NCI-H1436 (cell line): Measurements from ENCODE around the gene ASB5.
A peak's percentile ranks its signal among the peaks of the same experiment; 100 is the strongest.
"Not testable (repeated sequence)": the region's sequence is repeated elsewhere in the genome, so short reads cannot be mapped to it uniquely, and the experiment has no call there.

Experiments used
- DNase-seq: peaks from one replicate; lab custom pipeline; 2025; lab: John Stamatoyannopoulos, UW

The ASB5 gene

DNA sequence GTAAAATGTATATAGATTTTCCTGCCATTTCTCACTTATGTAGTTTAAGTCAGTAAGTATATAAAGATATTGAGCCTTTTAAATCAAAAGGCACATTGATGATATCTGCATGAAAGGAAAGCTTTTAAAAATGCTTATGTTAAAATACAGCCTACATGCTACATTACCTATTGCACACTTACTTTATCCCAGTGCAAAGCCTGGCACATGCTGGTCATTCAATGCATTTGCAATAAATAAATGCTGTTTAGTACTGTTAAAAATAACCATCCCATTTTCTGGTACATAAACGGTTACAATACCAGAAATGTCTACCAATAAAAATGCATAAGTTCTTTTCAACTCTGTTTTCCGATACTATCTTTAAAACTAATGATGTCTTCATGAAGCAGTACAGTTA is 51.5 kb downstream of the ASB5 start:
- DNase-seq: no peak

DNA sequence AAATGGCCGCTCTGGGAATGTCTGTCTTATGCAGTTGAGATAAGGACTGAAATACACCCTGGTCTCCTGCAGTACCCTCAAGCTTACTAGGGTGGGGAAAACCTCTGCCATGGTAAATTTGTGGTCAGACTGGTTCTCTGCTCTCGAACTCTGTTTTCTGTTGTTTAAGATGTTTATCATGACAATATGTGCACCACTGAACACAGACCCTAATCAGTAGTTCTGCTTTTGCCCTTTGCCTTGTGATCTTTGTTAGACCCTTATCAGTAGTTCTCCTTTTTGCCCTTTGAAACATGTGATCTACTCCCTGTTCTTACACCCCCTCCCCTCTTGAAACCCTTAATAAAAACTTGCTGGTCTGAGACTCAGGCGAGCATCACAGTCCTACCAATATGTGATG is 56.7 kb downstream of the ASB5 start:
- not testable (repeated sequence) for DNase-seq

DNA sequence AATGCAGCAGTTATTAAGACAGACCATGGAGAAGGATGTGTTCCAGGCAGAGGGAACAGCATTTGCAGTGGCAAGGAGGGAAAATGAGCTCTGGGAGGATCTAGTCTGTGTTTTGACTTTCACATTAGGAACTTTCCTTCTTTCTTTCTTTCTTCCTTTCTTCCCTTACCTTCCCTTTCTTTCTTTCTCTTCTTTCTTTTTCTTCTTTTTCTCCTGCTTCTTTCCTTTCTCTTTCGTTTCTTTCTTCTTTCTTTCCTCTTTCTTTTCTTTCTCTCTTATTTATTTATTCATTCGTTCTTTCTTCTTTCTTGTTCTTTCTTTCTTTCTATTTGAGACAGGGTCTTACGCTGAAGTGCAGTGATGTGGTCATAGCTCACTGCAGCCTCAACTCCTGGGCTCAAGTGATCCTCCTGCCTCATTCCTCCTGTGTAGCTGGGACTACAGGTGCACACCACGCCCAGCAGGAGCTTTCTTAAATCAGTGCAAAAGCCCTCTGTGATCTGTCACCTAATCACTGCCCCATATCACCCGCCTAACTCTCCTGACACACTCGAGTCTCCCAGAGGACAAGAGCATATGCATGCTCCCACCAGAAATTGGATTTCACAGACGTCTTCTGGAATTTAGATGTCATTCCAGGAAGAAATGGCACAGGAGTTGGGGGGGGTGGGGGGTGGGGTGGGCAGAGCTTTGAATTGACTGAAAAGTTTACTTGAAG is 58.3 kb downstream of the ASB5 start:
- no peak for DNase-seq

DNA sequence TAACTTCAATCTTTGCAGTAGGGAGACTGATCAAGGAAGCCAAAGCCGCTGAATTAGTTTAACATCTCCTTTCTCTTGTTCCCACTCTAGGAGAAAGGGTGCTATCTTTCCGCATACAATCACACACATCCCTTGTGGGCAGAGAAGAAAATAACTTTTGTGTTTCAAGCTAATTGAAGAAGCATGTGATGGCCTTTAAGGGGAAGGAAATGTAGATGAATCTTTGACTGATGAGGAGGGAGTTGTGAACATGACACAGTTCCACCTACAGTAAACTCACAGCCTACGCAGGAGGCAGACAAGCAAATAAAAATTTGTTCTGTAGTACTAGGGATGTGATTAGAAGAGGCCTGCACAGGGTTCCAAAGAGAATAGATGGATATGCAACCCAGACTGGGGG is 58.9 kb downstream of the ASB5 start:
- DNase-seq: no peak

DNA sequence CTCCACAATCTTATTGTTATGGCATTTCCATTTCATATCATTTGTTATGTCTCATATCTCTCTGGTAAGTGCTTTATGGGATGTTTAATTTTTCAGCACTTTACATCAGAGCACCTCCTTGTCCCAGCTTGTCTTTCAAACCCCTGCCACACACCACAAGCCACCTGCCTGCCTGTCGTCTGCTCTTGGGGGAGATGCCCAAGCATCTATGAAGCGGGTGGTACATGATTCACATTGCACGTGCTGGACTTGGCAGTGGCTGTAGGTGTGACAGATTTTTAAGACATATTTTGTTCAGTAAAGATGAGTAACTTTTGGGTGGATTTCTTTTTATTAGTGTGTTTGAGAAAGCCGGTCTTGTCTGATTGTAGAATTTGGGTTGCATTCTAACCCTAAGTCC is 59.5 kb downstream of the ASB5 start:
- no peak for DNase-seq

DNA sequence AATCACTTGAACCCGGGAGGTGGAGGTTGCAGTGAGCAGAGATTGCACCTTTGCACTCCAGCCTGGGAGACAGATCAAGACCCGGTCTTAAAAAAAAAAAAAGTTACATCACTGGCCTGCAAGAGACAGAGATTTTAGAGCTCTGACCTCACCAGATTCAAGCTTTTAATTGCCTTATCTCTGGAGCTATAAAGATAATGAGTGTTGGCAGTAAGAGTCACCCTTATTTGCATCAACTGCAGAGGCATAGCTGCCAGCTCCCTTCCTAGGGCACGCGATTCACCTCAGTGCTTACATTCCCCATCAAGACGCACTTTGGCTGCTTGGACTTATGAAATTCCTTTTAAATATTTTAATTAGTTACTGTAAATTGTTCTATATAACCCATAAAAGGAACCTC is 61.2 kb downstream of the ASB5 start:
- DNase-seq: no peak

DNA sequence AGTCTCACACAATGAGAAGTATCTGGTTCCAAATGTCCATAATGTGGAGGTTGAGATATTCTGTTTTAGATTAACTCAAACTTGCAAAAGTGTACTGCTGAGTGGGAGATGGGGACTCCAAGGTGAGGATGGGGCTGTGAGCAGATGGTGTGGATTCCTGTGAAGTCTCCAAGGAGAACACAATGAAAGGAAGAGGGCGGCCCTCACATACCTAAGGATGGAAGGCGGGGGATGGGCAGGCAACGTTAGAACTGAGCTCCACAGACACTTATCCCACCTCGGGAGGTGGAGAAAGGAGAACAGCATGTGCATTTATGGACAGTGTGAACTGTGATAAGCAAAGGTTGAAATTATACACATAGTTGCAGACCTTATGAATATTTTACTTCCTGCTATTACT is 63.7 kb downstream of the ASB5 start:
- no peak for DNase-seq

DNA sequence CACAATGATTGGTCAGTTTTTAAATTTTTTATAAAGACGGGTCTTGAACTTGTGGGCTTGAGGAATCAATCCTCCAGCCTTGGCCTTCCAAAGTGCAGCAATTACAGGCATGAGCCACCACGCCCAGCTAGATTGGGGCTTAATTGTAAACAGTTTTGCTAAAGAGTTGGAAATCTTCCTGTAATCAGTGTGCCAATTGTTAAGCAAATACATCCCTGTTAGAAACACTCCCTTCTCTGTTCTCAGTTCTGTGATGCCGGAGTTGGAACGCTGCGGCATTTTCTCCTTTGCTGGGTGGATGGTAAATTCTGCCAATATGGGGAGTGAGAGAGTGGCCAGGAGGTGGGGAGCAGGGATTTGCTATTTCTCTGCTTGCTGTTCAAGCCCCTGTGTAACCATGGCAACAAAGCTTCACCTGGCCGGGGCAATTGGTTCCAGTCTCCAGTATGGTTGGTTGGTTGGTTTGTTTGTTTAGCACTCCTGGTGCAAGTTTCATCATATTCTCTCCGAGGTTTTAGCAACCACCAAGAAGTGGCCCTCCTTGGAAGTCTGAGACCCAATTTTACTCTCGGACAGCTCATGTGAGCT is 70.6 kb downstream of the ASB5 start:
- DNase-seq: peak; percentile 16

DNA sequence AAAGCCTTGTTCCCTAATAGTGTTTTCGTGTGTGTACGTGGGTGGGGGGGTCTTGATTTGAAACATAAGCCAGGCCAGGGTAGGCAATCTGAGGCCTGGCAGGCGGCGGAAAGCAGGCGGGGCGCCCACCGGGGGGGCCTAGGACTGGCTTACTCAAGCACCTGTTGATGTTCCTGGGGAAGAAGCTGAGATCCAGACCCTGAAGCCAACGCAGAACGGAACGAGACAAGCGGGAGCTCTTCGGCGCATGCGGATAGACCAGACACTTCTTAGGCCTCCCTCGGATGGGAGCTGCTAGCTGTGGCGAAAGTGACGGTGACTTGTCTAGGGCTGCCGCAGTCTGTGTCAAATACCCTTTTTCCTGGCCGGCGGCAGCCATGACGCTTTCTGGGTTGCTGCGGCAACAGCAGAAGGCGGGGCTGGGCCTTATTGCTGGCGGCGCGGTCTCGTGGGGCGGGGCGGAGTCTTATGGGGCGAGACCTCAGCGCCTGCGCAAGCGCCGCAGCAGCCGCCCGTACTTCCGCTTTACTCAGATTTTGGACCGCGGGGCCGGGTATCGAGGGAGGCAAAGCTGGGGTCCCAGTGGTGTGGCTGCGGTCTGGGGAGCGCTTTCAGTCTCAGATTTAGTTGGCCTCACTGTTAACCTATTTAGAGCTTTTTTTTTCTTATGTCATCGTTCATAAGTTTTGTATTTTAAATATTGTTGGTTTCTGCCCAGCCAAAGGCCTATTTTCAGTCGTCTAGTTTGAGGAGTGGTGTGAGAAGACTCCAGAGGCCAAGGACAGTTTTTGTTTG is 73.6 kb downstream of the ASB5 start, which contains the start of gene SPATA4:
Gene SPATA4, minus strand, starts transcription at position 402 of the 795 bp plus-strand sequence. Its CDS starts 23 bp downstream, at position 379.
- peak; percentile 92 for DNase-seq

DNA sequence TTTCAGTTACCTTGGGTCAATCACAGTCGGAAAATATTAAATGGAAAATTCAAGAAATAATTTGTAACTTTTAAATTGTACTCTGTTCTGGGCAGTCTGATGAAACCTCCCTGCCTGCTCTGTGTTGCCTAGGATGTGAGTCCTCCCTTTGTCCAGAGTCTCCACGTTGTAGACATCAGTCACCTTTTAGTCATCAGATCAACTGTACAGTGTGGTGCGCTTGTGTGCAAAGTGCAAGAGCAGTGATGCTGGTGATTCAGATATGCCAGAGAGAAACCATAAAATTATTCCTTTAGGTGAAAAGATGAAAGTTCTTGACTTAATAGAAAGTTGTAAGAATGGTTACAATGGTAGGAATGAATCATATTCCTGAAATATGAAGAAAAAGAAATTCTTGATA is 75.1 kb downstream of the ASB5 start:
- DNase-seq: no peak

DNA sequence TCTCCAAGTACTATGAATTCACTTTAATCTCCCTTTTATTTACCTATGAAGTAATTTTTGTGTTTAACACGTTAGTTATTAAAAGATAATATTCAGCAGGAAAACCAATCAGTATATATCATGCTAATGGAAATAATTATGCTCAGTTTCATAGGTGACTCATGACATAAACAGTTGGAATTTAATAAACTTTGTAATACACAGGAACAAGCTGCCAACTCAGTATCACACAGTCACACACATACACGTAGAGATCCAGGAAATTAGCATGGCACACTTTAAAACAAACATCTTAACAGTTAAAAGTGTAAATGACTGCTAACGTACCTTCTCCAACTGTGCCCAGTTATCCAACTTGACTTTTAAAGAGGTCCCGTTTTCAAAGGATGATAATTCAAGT is 75.9 kb downstream of the ASB5 start:
- no peak for DNase-seq

DNA sequence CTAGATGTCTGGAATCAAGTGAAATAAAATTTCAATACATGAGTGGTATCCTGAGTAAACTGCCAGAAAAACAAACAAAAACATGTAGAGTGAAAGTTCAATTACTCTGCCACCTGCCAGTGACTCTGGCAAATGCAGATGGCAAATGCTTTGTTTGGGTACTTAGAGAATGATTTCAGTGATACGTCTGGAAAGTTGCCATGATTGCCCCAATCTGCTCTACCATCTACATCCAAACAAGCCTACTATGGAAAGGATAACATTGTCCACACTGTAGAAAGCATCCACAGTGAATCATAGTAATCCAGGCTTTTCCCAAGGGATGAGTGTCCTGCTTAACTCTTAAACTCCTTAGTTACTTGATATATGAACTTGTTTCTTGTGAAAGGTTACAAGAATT is 77.0 kb downstream of the ASB5 start:
- DNase-seq: peak; percentile 63

DNA sequence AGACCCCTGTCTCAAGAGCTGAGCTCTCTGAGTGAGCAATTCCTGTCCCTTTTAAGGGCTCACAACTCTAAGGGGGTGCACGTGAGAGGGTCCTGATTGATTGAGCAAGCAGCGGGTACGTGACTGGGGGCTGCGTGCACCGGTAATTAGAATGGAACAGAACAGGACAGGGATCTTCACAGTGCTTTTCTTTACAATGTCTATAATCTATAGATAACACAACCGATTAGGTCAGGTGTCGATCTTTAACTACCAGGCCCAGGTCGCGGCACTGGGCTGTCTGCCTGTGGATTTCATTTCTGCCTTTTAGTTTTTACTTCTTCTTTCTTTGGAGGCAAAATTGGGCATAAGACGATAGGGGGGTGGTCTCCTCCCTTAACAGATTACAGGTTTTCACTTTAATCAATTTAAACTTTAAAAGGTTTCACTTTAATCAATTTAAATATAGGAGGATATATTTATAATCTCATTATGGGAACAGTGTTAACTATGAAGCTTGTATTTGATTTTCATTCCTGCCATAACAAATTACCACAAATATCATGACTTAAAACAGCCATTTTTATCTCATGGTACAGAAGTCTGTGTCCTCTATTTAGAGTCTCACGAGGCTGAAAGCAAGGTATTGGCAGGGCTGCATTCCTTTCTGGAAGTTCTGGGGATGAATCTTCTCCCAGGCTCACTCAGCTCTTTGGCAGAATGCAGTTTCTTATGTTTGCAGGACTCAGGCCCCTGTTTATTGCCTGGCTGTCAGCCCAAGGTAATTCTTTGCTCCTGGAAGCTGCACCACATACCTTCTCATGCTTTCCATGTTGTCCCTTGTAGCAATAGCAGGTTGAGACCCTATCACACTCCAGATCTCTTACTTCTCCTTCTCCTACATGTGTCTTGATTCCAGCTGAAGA is 78.9 kb downstream of the ASB5 start:
- DNase-seq: no peak

DNA sequence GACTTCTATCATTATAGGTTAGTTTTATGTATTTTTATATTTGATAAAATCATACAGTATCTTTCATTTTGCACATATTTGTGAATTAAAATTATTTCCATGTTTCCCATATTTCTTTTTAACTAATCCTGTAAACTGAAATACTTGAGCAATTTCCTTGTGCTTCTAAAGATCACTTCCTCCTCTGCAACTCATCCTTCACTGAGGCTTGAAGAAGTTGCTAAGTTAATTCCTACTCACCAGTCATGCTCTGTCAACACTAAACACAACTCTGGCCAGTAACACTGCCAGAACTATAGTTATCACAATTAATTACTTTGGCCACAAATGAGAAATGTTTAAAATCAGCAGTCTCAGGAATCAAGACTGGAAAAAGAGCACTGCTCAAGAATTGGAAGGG is 80.4 kb downstream of the ASB5 start:
- DNase-seq: no peak

DNA sequence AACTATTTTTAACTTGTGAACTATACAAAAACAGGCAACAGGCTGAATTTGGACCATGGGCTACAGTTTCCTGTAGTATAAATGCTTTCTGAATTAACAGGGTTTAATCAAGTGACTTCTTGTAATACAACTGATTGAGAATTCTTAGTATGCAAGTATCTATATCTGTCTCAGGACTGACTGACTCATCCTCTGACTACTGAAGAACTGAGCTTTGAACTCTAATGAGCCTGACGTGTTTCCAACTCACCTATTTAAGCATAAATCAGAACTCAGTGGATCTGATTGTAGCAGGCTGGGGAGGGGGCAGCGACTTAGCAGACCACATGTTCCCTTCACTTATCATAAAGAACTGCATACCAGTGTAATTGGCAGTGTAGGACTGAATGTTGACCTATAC is 81.4 kb downstream of the ASB5 start:
- no peak for DNase-seq

DNA sequence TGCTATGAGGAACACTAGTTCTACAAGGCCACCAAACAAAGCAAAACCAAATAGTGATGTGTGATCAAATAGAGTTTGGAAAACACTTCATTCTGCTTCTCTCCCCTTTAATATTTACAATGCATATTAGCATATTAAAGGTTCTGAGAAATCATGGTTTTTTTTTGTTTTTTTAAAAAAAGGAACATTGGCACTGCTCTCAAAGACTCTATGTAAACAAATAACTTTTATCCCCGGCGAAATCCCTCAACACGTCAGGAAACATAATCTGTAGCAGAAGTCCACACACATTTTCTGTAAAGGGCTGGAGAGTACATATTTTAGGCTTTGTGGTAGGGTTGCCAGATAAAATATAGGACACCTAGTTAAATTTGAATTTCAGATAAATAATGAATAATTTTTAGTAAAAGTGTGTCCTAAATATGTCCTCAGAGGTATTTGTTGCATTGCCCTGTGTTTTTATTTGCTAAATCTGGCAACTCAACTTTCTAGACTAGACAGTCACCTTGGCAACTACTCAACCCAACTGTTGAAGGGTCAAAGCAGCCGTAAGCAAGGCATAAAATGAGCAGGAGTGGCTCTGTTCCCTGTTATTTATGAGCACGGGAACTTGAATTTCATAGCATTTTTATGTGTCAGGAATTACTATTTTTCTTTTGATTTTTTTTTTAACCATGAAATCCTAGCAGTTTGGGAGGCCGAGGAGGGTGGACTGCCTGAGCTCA is 82.2 kb downstream of the ASB5 start:
- DNase-seq: no peak

DNA sequence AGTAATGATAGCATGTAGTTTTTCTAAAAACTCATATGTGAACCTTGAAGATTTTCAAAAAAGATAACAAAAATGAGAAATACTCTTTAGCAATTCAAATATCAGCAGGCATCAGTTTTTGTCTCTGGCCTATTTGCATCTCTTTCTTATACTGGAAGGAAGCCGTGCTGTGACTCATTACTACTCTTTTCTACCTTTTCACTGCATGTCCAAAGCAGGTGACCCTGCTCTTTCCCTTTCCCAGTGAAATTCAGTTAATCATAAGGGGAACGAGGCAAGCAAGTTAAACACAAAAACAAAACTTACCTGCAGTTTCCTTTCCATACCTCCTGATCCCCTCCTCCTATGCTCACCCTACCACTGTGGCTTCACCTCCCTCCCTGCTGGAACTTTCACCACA is 83.0 kb downstream of the ASB5 start:
- DNase-seq: no peak

DNA sequence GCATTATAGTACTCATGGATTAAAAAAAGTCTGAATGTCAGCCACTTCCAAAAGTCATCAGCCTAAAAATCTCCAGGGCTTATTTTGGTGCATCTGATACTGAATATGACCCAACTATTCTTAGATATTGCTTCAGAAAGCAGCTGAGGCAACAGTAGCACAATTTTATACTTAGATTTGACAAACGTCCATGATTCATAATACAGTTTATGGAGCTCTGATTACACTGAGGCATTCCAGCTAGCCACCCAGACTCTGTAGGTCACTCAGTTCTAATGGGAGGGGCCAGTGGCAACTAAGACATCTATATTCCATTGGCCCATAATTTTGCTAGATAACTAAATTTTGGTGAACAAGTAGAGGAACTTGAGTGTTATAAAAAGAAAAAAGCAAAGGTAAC is 84.0 kb downstream of the ASB5 start:
- no peak for DNase-seq
